ENCODE measurements around the gene ISG20L2.

DNA sequence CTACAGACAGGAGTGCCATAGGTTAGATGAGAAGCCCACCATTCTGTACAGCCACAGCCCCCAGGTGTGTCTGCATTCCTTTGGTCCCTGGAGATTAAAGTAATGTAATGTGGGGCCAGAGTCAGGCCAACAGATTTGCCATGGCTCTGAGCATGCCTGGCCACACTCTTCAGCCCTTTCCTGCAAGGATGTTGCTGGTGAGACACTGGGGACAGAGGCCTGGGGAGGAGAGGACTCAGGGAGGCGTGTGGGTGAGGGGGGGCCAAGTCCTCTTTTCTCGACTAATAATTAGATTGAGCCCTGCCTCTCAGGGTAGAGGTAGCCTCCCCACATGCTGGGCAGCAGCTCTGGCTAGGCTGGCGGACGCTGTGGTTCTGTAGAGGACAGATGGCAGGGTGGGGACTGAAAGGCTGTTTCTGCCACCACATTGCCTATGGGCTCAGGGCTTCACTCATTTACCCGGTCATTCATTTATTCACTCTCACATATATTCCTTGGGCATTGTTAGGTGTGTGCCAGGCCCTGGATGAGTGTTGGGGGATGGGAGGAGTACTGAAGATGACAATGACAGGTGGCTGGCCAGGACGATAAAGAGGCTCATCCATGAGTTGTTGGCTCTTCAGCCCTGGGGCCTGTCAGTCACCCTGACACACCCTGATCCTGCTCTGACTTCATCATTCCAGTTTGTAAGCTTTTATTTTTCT lies 31.7 kb upstream of the ISG20L2 start:
- TF ChIP-seq, protein P1, sequence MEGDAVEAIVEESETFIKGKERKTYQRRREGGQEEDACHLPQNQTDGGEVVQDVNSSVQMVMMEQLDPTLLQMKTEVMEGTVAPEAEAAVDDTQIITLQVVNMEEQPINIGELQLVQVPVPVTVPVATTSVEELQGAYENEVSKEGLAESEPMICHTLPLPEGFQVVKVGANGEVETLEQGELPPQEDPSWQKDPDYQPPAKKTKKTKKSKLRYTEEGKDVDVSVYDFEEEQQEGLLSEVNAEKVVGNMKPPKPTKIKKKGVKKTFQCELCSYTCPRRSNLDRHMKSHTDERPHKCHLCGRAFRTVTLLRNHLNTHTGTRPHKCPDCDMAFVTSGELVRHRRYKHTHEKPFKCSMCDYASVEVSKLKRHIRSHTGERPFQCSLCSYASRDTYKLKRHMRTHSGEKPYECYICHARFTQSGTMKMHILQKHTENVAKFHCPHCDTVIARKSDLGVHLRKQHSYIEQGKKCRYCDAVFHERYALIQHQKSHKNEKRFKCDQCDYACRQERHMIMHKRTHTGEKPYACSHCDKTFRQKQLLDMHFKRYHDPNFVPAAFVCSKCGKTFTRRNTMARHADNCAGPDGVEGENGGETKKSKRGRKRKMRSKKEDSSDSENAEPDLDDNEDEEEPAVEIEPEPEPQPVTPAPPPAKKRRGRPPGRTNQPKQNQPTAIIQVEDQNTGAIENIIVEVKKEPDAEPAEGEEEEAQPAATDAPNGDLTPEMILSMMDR (IDR thresholded peaks at IDR 0.05), result no peak
- TF ChIP-seq POLR2A (IDR thresholded peaks at IDR 0.05), result no peak
